Activated CD8-positive, alpha-beta T cell treated with anti-CD3 and anti-CD28 coated beads for 36 hours (primary cell): ENCODE data around the gene POLDIP2. TPM values are rescaled to one million over a fixed set of nuclear protein-coding genes. Genes with fewer than 3 reads are reported as not detected.

ENCODE experiments used
- ATAC-seq: fragments of 200-7000 bp; cut with Tn5 transposase; one replicate; pipeline ENCODE4 v1.10.0; 2021; ENCODE audit warnings: mild to moderate bottlenecking, moderate library complexity
- CTCF ChIA-PET: fragments of 350-600 bp; sonication (Branson Sonifier 250); formaldehyde crosslinking; loops from one replicate; lab custom pipeline; 2021; ENCODE audit warnings: antibody characterized with exemption; lab: Charles Lee
- POLR2A ChIA-PET: fragments of 350-600 bp; sonication (Branson Sonifier 250); formaldehyde crosslinking; loops from one replicate; lab custom pipeline; 2021; ENCODE audit warnings: antibody characterized with exemption; lab: Charles Lee
- DNase-seq: peaks from one replicate; pipeline ENCODE4 v3.0.0-alpha.2; 2020
- H3K27ac Mint-ChIP-seq: one replicate; pipeline ENCODE4 v1.8.0; 2021; ENCODE audit warnings: mild to moderate bottlenecking, mixed read lengths
- H3K27me3 Mint-ChIP-seq: one replicate; pipeline ENCODE4 v1.8.0; 2021; ENCODE audit warnings: mixed read lengths
- H3K36me3 Mint-ChIP-seq: one replicate; pipeline ENCODE4 v1.8.0; 2021; ENCODE audit warnings: low read depth, mixed read lengths
- H3K4me1 Mint-ChIP-seq: one replicate; pipeline ENCODE4 v1.8.0; 2021; ENCODE audit warnings: low read depth, mixed read lengths
- H3K4me3 Mint-ChIP-seq: one replicate; pipeline ENCODE4 v1.8.0; 2021; ENCODE audit warnings: mild to moderate bottlenecking, moderate library complexity, mixed read lengths
- H3K9me3 Mint-ChIP-seq: one replicate; pipeline ENCODE4 v1.8.0; 2021; ENCODE audit warnings: mixed read lengths
- CTCF ChIP-seq: fragments of 200-600 bp; IDR thresholded peaks from one replicate; pipeline ENCODE4 v1.8.0; 2022; ENCODE audit warnings: antibody characterized with exemption, mild to moderate bottlenecking
- intact Hi-C: fragments of 100-400 bp; cut with micrococcal nuclease; formaldehyde crosslinking; loops from one replicate; pipeline ENCODE4 v1.10.0; 2022
- total RNA-seq, 2 experiments: library from RNA; stranded (reverse); gene quantifications; one replicate each; pipeline ENCODE4 v1.2.3, GENCODE V29; 2021

Gene POLDIP2
- total RNA-seq, 2 experiments from 2014 or later = 87.6 to 88.7 TPM

GRCh38 chr17:28350271-28350670, 7.1 kb downstream of the POLDIP2 start:
- H3K4me3 Mint-ChIP-seq = no peak overlapping the region
- peaks cover 5% of the 10 kb centered on the region for H3K4me1 Mint-ChIP-seq
- peaks cover 59% of the 10 kb centered on the region for H3K36me3 Mint-ChIP-seq
- intact Hi-C loops = no loop called here
- no peaks in the 10 kb centered on the region for H3K27me3 Mint-ChIP-seq
- ChIA-PET POLR2A (interaction anchor here (1.2 kb wide), 1 partner anchor 15 kb away, joined by 4 read pairs; the partner anchor contains the start of genes IFT20 and TNFAIP1), CTCF (interaction anchor here (1.3 kb wide), 1 partner anchor 15 kb away, joined by 4 read pairs; the partner anchor contains the start of genes IFT20 and TNFAIP1)
- no peaks in the 10 kb centered on the region for H3K9me3 Mint-ChIP-seq
- ATAC-seq = no peak
- no peak overlapping the region for H3K27ac Mint-ChIP-seq
- TF ChIP-seq CTCF = no peak
- DNase-seq = no peak

- no peak for TF ChIP-seq CTCF
- DNase-seq = no peak
- H3K9me3 Mint-ChIP-seq = no peaks in the 10 kb centered on the region
- intact Hi-C loops = no loop called here
- no peak overlapping the region for H3K27ac Mint-ChIP-seq
- H3K36me3 Mint-ChIP-seq = peaks cover 49% of the 10 kb centered on the region
- POLR2A ChIA-PET = interaction anchor here (1.3 kb wide), 1 partner anchor 12 kb away, joined by 3 read pairs; no protein-coding TSS in a partner anchor
- H3K4me3 Mint-ChIP-seq = no peak overlapping the region
- H3K27me3 Mint-ChIP-seq = no peaks in the 10 kb centered on the region
- CTCF ChIA-PET = interaction anchor here (1.7 kb wide), 1 partner anchor 11 kb away, joined by 7 read pairs; no protein-coding TSS in a partner anchor
- no peak for ATAC-seq
- H3K4me1 Mint-ChIP-seq = no peaks in the 10 kb centered on the region
Measured at GRCh38 chr17:28348979-28349378, 8.3 kb downstream of the POLDIP2 start.

- Mint-ChIP-seq H3K9me3 (no peaks in the 10 kb centered on the region), H3K27ac (no peak overlapping the region), H3K36me3 (peaks cover 47% of the 10 kb centered on the region), H3K27me3 (no peaks in the 10 kb centered on the region), H3K4me3 (no peak overlapping the region), H3K4me1 (no peaks in the 10 kb centered on the region)
- DNase-seq (no peak), ATAC-seq (no peak)
- ChIA-PET CTCF (interaction anchor here (1.0 to 2.0 kb wide), 5 partner anchors 8 to 542 kb away, joined by 3 to 10 read pairs (median 4); partner anchors contain the start of genes IFT20 and TNFAIP1), POLR2A (interaction anchor here (0.7 to 4.1 kb wide), 3 partner anchors 8 to 69 kb away, joined by 3 to 33 read pairs (median 3); partner anchors contain the start of gene POLDIP2)
- no peak for TF ChIP-seq CTCF
- intact Hi-C loops = no loop called here
Measured at GRCh38 chr17:28347261-28347891, 10.0 kb downstream of the POLDIP2 start.

- no peak overlapping the region for H3K27ac Mint-ChIP-seq
- CTCF ChIA-PET = interaction anchor here (1.5 to 2.0 kb wide), 2 partner anchors 8 to 11 kb away, joined by 4 to 10 read pairs; partner anchors contain the start of genes IFT20 and TNFAIP1
- H3K9me3 Mint-ChIP-seq = no peaks in the 10 kb centered on the region
- POLR2A ChIA-PET = interaction anchor here (0.8 to 4.1 kb wide), 4 partner anchors 9 to 70 kb away, joined by 3 to 33 read pairs (median 3); partner anchors contain the start of genes POLDIP2 and SLC46A1
- no peak for TF ChIP-seq CTCF
- no peak for DNase-seq
- no peak overlapping the region for H3K4me3 Mint-ChIP-seq
- no peak for ATAC-seq
- intact Hi-C loops = no loop called here
- H3K36me3 Mint-ChIP-seq = peaks cover 48% of the 10 kb centered on the region
- no peaks in the 10 kb centered on the region for H3K27me3 Mint-ChIP-seq
- H3K4me1 Mint-ChIP-seq = no peaks in the 10 kb centered on the region
Measured at GRCh38 chr17:28346746-28347246, 10.5 kb downstream of the POLDIP2 start.

GRCh38 chr17:28346199-28346580, 11.1 kb downstream of the POLDIP2 start:
- ChIA-PET POLR2A (interaction anchor here (0.8 to 4.1 kb wide), 6 partner anchors 10 to 70 kb away, joined by 3 to 33 read pairs (median 3); partner anchors contain the start of genes POLDIP2, SLC46A1 and TNFAIP1), CTCF (interaction anchor here (1.5 to 2.0 kb wide), 2 partner anchors 9 to 11 kb away, joined by 4 to 10 read pairs; partner anchors contain the start of genes IFT20 and TNFAIP1)
- no peak for TF ChIP-seq CTCF
- no peaks in the 10 kb centered on the region for H3K27me3 Mint-ChIP-seq
- H3K4me3 Mint-ChIP-seq = no peak overlapping the region
- no peaks in the 10 kb centered on the region for H3K4me1 Mint-ChIP-seq
- ATAC-seq (no peak), DNase-seq (no peak)
- no peaks in the 10 kb centered on the region for H3K9me3 Mint-ChIP-seq
- intact Hi-C loops = no loop called here
- peak overlapping the region; percentile 49 for H3K27ac Mint-ChIP-seq
- H3K36me3 Mint-ChIP-seq = peaks cover 46% of the 10 kb centered on the region
